Measurements from ENCODE around the gene KCNT1.

DNA sequence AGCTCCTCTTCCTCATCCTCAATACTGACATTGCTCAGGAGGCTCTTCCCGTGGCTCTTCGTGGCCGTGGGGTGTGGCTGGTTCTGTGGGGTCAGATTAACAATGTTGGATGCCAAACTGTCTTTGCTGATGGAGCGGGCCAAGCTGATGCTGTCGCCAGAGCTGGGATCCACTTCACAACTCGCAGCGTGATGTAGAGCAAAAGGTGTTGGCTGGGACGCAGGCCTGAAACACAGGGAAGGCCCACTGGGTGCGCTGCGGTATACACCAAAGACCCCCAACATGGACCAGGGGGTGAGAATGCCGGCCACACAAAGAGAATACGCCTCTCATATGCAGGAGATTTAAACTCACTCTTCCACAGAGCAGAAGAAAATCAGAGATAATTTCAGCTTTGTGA, 121.1 kb downstream of the KCNT1 start:
- no peak for TF ChIP-seq CTCF (IDR thresholded peaks at IDR 0.05; ENCODE audit: low read depth, low read length, poor library complexity, severe bottlenecking)
- no peak for TF ChIP-seq EZH2phosphoT487 (IDR thresholded peaks at IDR 0.05; ENCODE audit: borderline replicate concordance, low read length)

Measured in DOHH2 (cell line).